MCF 10A (cell line): Measurements from ENCODE around the gene SMYD3. TPM values are rescaled to one million over a fixed set of nuclear protein-coding genes. Genes with fewer than 3 reads are reported as not detected.
A peak's percentile ranks its signal among the peaks of the same experiment; 100 is the strongest.

Experiments
- BruUV-seq: library from RNA; stranded (reverse); fragments of 400-500 nt; replicated peaks from 2 replicates; lab custom pipeline; 2021; lab: Mats Ljungman, UMichigan
- CTCF ChIA-PET: fragments of 300-600 bp; sonication (Branson Sonifier 250); formaldehyde crosslinking; extraction: SDS; loops from one replicate; lab custom pipeline; 2021; ENCODE audit warnings: antibody characterized with exemption, inconsistent platforms; lab: Yijun Ruan, JAX
- POLR2A ChIA-PET: fragments of 300-600, 350-650 bp; sonication (Branson Sonifier 250); formaldehyde crosslinking; extraction: SDS; loops from one replicate; lab custom pipeline; 2020; ENCODE audit warnings: antibody characterized with exemption, inconsistent platforms; lab: Yijun Ruan, JAX
- DNase-seq: peaks from one replicate; pipeline ENCODE4 v3.0.0-alpha.2; 2018; ENCODE audit not compliant: unreplicated experiment
- H3K27ac Mint-ChIP-seq: one replicate; pipeline ENCODE4 v1.8.0; 2022; ENCODE audit warnings: mild to moderate bottlenecking, low read depth, mixed read lengths; ENCODE audit not compliant: unreplicated experiment
- H3K27me3 Mint-ChIP-seq: one replicate; pipeline ENCODE4 v1.8.0; 2022; ENCODE audit warnings: mixed read lengths; ENCODE audit not compliant: insufficient read depth, unreplicated experiment
- H3K36me3 Mint-ChIP-seq: one replicate; pipeline ENCODE4 v1.8.0; 2022; ENCODE audit warnings: mild to moderate bottlenecking, moderate library complexity, mixed read lengths; ENCODE audit not compliant: insufficient read depth, unreplicated experiment
- H3K4me1 Mint-ChIP-seq: one replicate; pipeline ENCODE4 v1.8.0; 2022; ENCODE audit warnings: mixed read lengths; ENCODE audit not compliant: insufficient read depth, unreplicated experiment
- H3K4me3 Mint-ChIP-seq: one replicate; pipeline ENCODE4 v1.8.0; 2022; ENCODE audit warnings: mild to moderate bottlenecking, moderate library complexity, mixed read lengths; ENCODE audit not compliant: unreplicated experiment
- H3K9me3 Mint-ChIP-seq: one replicate; pipeline ENCODE4 v1.8.0; 2022; ENCODE audit warnings: mixed read lengths; ENCODE audit not compliant: unreplicated experiment
- intact Hi-C: fragments of 100-400 bp; cut with micrococcal nuclease; formaldehyde crosslinking; loops from 2 replicates; pipeline ENCODE4 v1.14.1; 2022
- total RNA-seq: library from RNA; stranded (reverse); gene quantifications from 2 replicates; pipeline ENCODE4 v1.2.3, GENCODE V29; 2022
- TF ChIP-seq, protein P1 (sequence below): fragments of 200-600 bp; IDR thresholded peaks from one replicate; pipeline ENCODE4 v1.8.0; 2022; ENCODE audit warnings: antibody characterized with exemption, mild to moderate bottlenecking; ENCODE audit not compliant: unreplicated experiment

SMYD3 gene
- total RNA-seq, 1 experiment from 2014 or later: 26.9 TPM

DNA sequence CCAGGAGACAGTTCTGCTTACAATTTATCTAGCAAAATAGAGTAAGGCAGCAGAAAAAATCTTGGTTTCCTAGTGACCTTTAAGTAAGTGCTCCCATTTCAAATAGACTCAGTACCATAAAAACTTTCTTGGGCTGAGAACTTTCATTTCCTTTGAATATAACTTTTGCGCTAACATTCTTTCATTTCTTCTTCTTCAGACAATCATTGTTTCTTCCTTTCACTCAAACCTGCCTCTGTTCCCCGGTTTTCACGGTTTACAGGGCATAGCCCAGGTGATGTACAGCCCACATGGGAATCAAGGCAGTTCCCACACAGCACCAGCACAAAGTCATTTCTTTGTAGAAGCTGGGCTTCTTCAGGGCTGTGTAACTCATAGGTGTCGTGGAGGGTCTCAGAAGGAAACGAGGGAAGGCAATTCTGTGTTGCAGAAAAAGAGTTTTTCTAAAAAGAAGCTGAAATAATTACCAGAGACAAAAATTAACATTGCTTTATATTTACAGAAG, 611.6 kb downstream of the SMYD3 start:
- peaks cover 22% of the 10 kb centered on the region for H3K9me3 Mint-ChIP-seq

DNA sequence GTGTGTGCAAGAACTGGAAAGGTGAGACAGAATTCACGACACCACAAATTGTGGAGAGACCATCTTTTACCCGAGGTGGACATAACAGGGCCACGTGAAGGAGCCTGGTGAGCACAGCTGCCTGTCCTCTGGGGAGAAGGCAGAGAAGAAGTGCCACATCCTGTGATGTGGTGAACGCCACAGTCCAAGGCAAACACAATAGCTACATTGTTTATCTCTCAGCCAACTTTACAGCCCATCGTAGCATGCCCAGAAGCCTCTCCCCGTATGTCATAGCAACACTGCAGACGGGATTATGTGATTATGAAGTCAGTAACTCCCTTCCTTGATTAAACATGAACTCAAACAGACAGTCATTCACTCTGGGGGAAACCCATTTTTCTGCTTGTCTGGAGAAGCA, 612.2 kb downstream of the SMYD3 start:
- ChIA-PET POLR2A (interaction anchor here (0.7 kb wide), 1 partner anchor 197 kb away, joined by 3 read pairs; no protein-coding TSS in a partner anchor), CTCF (interaction anchor here (0.5 to 1.2 kb wide), 3 partner anchors 108 to 747 kb away, joined by 3 to 5 read pairs (median 4); no protein-coding TSS in a partner anchor)
- Mint-ChIP-seq H3K4me3 (no peak overlapping the region), H3K27ac (no peak overlapping the region), H3K36me3 (no peaks in the 10 kb centered on the region), H3K9me3 (peaks cover 29% of the 10 kb centered on the region), H3K27me3 (no peaks in the 10 kb centered on the region), H3K4me1 (no peaks in the 10 kb centered on the region)
- TF ChIP-seq, protein P1, sequence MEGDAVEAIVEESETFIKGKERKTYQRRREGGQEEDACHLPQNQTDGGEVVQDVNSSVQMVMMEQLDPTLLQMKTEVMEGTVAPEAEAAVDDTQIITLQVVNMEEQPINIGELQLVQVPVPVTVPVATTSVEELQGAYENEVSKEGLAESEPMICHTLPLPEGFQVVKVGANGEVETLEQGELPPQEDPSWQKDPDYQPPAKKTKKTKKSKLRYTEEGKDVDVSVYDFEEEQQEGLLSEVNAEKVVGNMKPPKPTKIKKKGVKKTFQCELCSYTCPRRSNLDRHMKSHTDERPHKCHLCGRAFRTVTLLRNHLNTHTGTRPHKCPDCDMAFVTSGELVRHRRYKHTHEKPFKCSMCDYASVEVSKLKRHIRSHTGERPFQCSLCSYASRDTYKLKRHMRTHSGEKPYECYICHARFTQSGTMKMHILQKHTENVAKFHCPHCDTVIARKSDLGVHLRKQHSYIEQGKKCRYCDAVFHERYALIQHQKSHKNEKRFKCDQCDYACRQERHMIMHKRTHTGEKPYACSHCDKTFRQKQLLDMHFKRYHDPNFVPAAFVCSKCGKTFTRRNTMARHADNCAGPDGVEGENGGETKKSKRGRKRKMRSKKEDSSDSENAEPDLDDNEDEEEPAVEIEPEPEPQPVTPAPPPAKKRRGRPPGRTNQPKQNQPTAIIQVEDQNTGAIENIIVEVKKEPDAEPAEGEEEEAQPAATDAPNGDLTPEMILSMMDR: no peak
- no TSS peak for BruUV-seq
- intact Hi-C loops: no loop called here
- DNase-seq: no peak

More for the DNA sequence above, 611.6 kb downstream of the SMYD3 start:
- Mint-ChIP-seq H3K27ac (no peak overlapping the region), H3K27me3 (no peaks in the 10 kb centered on the region), H3K36me3 (no peaks in the 10 kb centered on the region), H3K4me3 (no peak overlapping the region), H3K4me1 (no peaks in the 10 kb centered on the region)
- no TSS peak for BruUV-seq
- no peak for DNase-seq
- TF ChIP-seq, protein P1: no peak
- intact Hi-C loops: no loop called here
- CTCF ChIA-PET: interaction anchor here (0.5 kb wide), 1 partner anchor 746 kb away, joined by 5 read pairs; no protein-coding TSS in a partner anchor
- POLR2A ChIA-PET: no interaction called here

GRCh38 chr1:245893025-245893424, 614.1 kb downstream of the SMYD3 start:
- Mint-ChIP-seq H3K4me1 (no peaks in the 10 kb centered on the region), H3K27me3 (no peaks in the 10 kb centered on the region), H3K9me3 (peaks cover 29% of the 10 kb centered on the region), H3K27ac (no peak overlapping the region), H3K4me3 (no peak overlapping the region), H3K36me3 (no peaks in the 10 kb centered on the region)
- TF ChIP-seq, protein P1: no peak
- no TSS peak for BruUV-seq
- intact Hi-C loops: no loop called here
- POLR2A ChIA-PET: no interaction called here
- CTCF ChIA-PET: no interaction called here
- no peak for DNase-seq

DNA sequence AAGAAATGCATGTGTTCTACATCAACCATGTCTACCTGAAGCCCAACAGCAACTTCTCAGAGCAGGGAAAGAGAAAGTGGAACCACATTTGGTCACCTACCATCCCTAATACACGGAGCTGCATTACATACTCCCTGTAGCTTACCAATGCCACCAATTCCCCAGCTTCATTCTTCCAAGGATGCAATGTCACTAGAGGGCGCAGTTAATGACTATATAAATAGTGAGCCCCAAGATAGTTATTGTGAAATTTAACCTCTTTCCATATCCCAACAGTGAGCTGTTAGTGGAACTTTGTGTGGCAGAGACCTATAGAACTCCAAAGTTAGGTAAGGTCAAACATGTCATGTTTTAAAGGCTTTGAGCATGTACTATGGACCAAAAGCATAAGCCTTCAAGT, 618.3 kb downstream of the SMYD3 start:
- BruUV-seq: no TSS peak
- ChIA-PET POLR2A (interaction anchor here (0.5 to 0.8 kb wide), 2 partner anchors 13 to 101 kb away, joined by 4 to 5 read pairs; no protein-coding TSS in a partner anchor), CTCF (interaction anchor here (0.5 to 3.2 kb wide), 17 partner anchors 10 to 585 kb away, joined by 3 to 19 read pairs (median 4); no protein-coding TSS in a partner anchor)
- Mint-ChIP-seq H3K4me1 (no peaks in the 10 kb centered on the region), H3K9me3 (peaks cover 30% of the 10 kb centered on the region), H3K36me3 (no peaks in the 10 kb centered on the region), H3K27me3 (no peaks in the 10 kb centered on the region), H3K4me3 (no peak overlapping the region), H3K27ac (no peak overlapping the region)
- DNase-seq: peak; percentile 85
- TF ChIP-seq, protein P1: peak; percentile 49
- intact Hi-C loops: loop anchor here (1.0 kb wide), 1 partner anchor 114 kb away; no protein-coding TSS in a partner anchor
